ENCODE results near the gene NIPBL.

DNA sequence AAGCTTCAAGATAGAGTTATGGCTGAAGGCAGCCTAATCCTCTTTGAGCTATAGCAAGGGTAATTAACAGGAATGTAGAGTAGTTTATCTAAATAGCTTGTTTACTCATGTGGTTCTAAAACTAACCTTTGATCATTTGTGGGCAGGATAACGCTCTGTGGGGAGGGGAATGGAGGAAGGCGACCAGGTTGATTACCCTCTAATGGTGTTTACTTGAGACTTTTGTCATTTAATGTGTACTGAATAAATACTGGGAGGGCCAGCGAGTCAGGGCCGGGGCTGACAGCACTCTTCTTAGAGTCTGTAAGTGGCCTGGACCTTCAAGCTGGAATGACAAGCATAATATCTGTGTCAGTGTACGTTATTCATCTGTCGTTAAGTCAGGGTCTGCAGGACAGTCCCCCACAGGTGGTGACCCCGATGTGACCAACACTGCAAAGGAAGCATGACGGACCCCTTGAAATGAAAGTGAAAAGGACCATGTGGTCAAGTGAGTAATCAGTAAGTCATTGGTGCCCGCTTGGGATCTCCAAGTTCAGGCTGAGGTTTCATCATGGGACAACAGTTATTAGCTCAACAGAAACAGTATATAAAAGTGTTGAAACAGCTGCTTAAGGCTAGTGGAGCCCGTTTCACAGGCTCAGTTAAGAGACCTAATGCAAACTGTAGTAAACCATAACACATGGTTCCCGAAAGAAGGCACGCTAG lies 210.1 kb downstream of the NIPBL start:
- TF ChIP-seq YY1 (IDR thresholded peaks at IDR 0.05; ENCODE audit: low read depth) (no peak), SMC3 (IDR thresholded peaks at IDR 0.05; ENCODE audit: low read depth, low read length) (no peak), EP300 (IDR thresholded peaks at IDR 0.05; ENCODE audit: borderline replicate concordance in 1 of 2, low read depth in 1 of 2, low read length in 1 of 2) (no peak), SIN3A (IDR thresholded peaks at IDR 0.05; ENCODE audit: borderline replicate concordance, low read depth, low read length) (no peak), FOSL2 (IDR thresholded peaks at IDR 0.05; ENCODE audit: borderline replicate concordance, low read depth) (no peak), POLR2AphosphoS5 (IDR thresholded peaks at IDR 0.05; ENCODE audit: low read depth, low read length) (no peak), RFX5 (IDR thresholded peaks at IDR 0.05; ENCODE audit: low read length) (no peak)
- TF ChIP-seq, protein P1, sequence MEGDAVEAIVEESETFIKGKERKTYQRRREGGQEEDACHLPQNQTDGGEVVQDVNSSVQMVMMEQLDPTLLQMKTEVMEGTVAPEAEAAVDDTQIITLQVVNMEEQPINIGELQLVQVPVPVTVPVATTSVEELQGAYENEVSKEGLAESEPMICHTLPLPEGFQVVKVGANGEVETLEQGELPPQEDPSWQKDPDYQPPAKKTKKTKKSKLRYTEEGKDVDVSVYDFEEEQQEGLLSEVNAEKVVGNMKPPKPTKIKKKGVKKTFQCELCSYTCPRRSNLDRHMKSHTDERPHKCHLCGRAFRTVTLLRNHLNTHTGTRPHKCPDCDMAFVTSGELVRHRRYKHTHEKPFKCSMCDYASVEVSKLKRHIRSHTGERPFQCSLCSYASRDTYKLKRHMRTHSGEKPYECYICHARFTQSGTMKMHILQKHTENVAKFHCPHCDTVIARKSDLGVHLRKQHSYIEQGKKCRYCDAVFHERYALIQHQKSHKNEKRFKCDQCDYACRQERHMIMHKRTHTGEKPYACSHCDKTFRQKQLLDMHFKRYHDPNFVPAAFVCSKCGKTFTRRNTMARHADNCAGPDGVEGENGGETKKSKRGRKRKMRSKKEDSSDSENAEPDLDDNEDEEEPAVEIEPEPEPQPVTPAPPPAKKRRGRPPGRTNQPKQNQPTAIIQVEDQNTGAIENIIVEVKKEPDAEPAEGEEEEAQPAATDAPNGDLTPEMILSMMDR (IDR thresholded peaks at IDR 0.05): no peak

Measured in SK-N-SH (cell line).